ENCODE results near the gene HOXC12. TPM values are rescaled to one million over a fixed set of nuclear protein-coding genes. Genes with fewer than 3 reads are reported as not detected.

The HOXC12 gene
- total and polyA plus RNA-seq, 2 of the 8 experiments (the other 6 are each of a cell fraction or from before 2014, with no cell fraction given) = not detected

- Histone ChIP-seq H2AFZ (ENCODE audit: low read length) (no peak overlapping the region), H3K23ac (ENCODE audit: insufficient read length) (no peak overlapping the region), H3K36me3 (ENCODE audit: control insufficient read depth in 2 of 4, insufficient read depth in 4 of 4, low read length in 3 of 4) (peaks cover 0 to 1% (median 0%) of the 10 kb centered on the region in 4 experiments; a peak in 1 of 8 replicates), H3K18ac (ENCODE audit: extremely low read depth, low read length) (no peak overlapping the region), H3K79me1 (ENCODE audit: low read depth, low read length) (no peaks in the 10 kb centered on the region), H2BK120ac (replicated peaks; ENCODE audit: low read depth, low read length) (no peak overlapping the region), H2BK15ac (ENCODE audit: low read length) (no peak overlapping the region), H3K56ac (replicated peaks; ENCODE audit: insufficient read length, low read depth, low read length) (no peak overlapping the region), H2BK5ac (ENCODE audit: low read depth, low read length) (no peak overlapping the region), H2BK20ac (ENCODE audit: low read length) (no peak overlapping the region), H4K5ac (ENCODE audit: insufficient read length, low read depth, low read length) (no peak overlapping the region), H2BK12ac (ENCODE audit: low read depth, low read length) (no peak overlapping the region), H3K27me3 (replicated peaks in 1 of 4; ENCODE audit: control insufficient read depth in 3 of 4, extremely low read depth in 1 of 4, insufficient read depth in 3 of 4, low read length in 3 of 4) (peaks cover 93 to 100% (median 98%) of the 10 kb centered on the region in 4 experiments), H3K9me3 (ENCODE audit: insufficient read depth in 2 of 2, low read depth in 1 of 2, low read length in 1 of 2) (no peaks in the 10 kb centered on the region), H3K4me3 (ENCODE audit: extremely low read depth in 1 of 4, insufficient read depth in 2 of 4, low read depth in 3 of 4, low read length in 4 of 4) (no peak overlapping the region; a peak in 1 of 8 replicates), H3K79me2 (ENCODE audit: control insufficient read depth in 1 of 2, insufficient read depth in 2 of 2, low read length in 2 of 2) (no peaks in the 10 kb centered on the region), H3K4ac (replicated peaks; ENCODE audit: insufficient read length, low read depth, low read length) (no peak overlapping the region), H3K14ac (ENCODE audit: insufficient read length) (no peak overlapping the region), H4K91ac (replicated peaks; ENCODE audit: insufficient read length, low read length) (no peak overlapping the region), H3K9ac (replicated peaks in 1 of 4; ENCODE audit: extremely low read depth in 1 of 4, low read depth in 3 of 4, low read length in 3 of 4) (no peak overlapping the region), H4K20me1 (replicated peaks in 1 of 2; ENCODE audit: control insufficient read depth in 1 of 2, insufficient read depth in 2 of 2, low read length in 2 of 2) (peaks cover 15 to 23% of the 10 kb centered on the region in 2 experiments), H3K4me1 (replicated peaks in 1 of 4; ENCODE audit: control insufficient read depth in 3 of 4, insufficient read depth in 4 of 4, low read length in 3 of 4) (peaks cover 0 to 5% (median 3%) of the 10 kb centered on the region in 4 experiments; a peak in 3 of 7 replicates), H2AK5ac (ENCODE audit: low read depth, low read length) (peak overlapping the region; percentile 41; the same call in 1 of the 2 replicates), H3K4me2 (ENCODE audit: insufficient read depth in 1 of 2, low read depth in 2 of 2, low read length in 2 of 2) (no peak overlapping the region), H3K23me2 (ENCODE audit: low read depth, low read length) (no peaks in the 10 kb centered on the region), H3K27ac (ENCODE audit: low read depth, low read length) (no peak overlapping the region), H4K8ac (ENCODE audit: extremely low read depth, insufficient read depth, low read length) (no peak overlapping the region)
- ChIA-PET CTCF (ENCODE audit: partially characterized antibody) (interaction anchor here (0.8 to 1.3 kb wide), 7 partner anchors 9 to 198 kb away, joined by 3 to 4 read pairs (median 3); no protein-coding TSS in a partner anchor), POLR2A (ENCODE audit: partially characterized antibody) (interaction anchor here (1.2 kb wide), 1 partner anchor 15 kb away, joined by 3 read pairs; no protein-coding TSS in a partner anchor)
- FAIRE-seq = no peak
- no peak for DNase-seq (ENCODE audit: low read depth in 1 of 2, low spot score in 2 of 2)
- 54% methylated on average over 4 of the region's 4 CpGs; no CpG with 5 or more reads in 1 of the 2 experiments for WGBS, 2 experiments (ENCODE audit: extremely low coverage in 1 of 2, insufficient coverage in 1 of 2, insufficient read length in 1 of 2, insufficient replicate concordance in 2 of 2, low coverage in 1 of 2, low lambda C conversion rate in 2 of 2, missing lambda C conversion rate in 1 of 2)
- no peak for TF ChIP-seq CBX5 (IDR thresholded peaks at IDR 0.05; ENCODE audit: low read depth, low read length)
- TF ChIP-seq CBX8 (IDR thresholded peaks at IDR 0.05; ENCODE audit: borderline replicate concordance, low read depth, low read length) = 0 out of 2 replicates have a peak, but pooled peaks have one; percentile 11
Observed at GRCh38 chr12:53944209-53944608, 10.5 kb upstream of the HOXC12 start.

All from H1 (cell line).